NCI-H187 treated with DMSO at 0.1 percent for 48 hours (cell line): ENCODE results near the gene MPPED2.

Experiments
- DNase-seq: peaks from one replicate; lab custom pipeline; 2025; lab: John Stamatoyannopoulos, UW

The MPPED2 gene

DNA sequence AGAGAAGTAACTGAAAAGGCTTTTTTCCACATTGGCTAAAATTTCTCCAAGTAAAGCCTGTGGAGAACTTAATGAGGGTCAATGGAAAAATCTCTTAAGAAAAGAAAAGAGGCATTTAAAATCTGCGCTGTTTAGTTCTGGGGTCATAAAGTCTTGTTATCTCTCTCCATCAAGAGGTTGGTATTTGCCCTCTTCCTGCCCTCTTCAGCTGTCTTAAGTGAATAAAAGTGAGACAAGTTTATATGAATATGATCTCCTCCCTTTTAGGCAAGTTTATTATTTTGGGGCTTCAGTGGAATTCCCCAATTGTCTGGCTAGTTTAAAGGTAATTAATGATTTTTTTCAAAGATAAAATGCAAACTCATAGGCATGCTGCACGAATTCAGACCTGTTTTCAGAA is 173.6 kb downstream of the MPPED2 start:
- DNase-seq = no peak

DNA sequence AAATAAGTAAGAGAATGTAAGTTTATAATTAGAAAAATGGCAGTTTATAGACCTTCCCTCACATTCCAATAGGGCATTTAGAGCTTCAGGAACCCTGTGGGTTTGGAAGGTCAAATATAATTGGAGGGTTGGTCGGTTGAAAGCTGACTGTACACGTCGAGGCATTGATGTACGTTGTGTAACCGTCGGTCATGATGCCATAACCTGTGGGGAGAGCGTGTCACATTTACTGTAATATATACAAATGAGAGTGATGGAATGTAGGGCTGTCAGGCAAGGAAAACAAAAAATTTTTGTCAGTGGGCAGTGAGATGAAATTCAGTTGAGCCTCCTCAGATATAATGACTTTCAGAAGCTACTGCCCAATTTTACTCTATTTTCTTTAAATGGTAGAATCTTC is 174.8 kb downstream of the MPPED2 start:
- DNase-seq = no peak

DNA sequence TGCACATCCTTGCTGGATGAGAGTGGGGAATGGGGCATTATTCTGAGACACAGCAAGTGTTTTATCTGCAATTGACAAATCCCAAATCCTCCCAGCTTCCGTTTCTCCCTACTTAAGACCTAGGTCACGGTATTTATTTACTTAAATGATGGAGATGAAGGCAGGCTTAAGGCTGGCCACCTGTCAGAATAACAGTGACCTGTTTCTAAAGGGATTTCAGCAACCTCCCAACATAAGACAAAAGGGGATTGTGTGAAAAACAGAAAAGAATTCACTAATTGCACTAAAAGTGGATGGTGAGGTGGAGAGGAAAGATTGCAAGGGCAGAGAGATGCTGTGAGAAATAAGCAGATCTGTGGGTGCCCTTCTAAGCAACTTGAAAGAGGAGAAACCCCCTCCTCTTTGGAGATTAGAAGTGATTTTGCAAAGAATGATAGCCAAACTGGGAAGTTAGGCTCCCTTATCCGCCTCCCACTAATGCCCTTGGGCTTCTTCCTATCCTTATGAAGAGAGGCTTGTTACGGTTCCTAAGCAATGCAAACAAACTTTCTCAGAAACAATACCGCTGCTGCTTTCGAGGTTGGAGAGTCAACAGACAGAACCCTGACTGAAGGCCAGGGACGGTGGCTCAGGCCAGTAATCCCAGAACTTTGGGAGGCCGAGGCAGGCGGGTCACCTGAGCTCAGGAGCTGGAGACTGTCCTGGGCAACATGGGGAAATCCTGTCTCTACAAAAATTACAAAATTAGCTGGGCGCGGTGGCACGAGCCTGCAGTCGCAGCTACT is 179.0 kb downstream of the MPPED2 start:
- no peak for DNase-seq

DNA sequence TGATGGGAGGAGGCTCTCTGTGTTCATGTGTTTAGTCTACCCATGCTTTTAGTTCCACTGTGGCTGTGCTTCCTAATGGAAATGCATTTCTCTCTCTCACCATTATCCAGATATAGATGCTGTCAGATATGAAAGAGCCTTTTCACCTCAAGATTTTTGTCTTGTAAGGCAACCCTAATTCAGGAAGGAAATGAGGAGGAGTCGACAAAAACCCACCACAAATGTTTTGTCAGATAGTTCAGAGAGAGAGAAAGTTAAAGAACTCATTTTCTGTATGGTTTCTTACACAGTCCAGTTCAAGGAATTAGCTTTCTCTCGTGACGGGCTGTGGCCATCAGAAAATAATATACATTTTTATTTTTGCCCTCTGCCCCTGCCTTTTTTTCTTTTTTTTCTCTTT is 180.8 kb downstream of the MPPED2 start:
- DNase-seq = no peak

DNA sequence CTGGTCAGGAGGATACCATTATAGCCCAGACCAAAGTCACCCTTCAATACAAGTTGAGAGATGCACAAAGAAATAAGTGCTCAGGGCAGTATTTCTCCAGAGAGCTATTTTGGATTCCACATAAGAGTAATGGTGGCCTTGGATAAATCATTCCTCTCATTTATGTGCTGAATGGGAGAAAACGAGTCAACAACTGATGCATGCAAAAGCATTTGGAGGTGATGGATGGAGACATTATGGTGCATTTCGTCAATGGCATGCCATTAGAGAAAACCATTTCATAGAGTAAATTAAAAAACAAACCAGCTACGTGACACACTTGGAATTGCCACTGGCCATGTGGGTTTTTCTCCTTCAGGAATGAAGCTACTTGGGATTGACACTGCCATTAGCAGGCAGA is 182.0 kb downstream of the MPPED2 start:
- no peak for DNase-seq

DNA sequence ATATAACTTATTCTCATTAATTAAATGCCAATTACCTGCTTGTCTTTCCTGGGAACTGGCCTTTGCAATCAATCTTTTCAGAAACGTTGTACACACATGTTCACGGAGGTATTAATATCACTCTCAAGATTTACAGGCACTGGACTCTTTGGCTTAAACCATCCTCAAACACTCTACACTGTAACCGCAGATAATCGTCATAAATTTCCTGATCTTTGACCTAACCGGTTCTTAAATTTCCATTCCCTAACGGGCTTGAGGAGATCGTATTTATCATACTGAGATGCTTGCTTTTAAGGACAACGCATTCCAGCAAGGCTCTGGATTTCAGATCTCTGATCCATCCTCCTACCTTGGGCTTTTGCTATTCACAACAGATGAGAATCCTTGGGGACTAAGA is 190.4 kb downstream of the MPPED2 start:
- peak; percentile 11 for DNase-seq

DNA sequence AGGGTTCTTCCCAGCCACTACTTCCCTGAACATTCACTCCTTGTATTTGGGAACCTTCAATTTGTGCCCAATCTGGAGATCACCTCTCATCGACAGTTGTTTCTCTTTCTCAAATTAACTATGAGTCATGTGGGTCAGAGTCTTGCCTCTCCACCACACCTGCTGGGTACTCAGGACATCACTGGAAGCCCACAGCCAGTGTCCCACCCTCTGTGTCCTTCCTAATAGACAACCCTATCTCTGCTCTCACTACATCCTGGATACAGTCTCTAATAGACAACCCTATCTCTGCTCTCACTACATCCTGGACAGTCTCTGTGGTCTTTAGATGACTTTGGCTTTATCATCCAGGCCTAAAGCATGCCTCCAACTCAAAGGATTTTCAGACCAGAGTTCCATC is 193.1 kb downstream of the MPPED2 start:
- DNase-seq = no peak

DNA sequence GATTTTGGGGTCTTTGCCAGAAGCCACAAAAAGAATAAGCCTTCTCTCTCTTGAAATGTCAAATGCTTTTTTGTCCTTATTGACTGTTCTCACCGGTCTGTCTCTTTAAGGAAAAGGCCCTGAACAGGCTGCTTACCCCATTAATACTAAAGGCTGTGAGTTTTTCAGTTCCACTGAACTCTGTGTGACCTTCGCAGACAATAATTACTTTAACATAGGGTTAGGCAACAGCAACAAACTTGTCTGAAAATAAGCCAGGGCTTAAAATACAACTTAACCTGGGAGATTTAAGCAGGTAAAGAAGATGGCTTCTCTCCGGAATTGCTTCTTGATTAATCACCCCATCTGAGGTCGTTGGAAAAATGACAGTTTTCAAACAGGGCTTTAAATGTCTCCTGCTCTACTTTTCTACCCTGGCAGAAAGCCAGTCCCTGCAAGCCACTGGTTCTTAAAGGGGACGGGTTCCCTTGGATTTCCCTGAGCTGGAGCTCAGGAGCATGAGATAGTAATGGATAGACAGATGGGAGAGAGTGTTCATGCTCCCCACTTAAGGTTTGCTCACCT is 193.8 kb downstream of the MPPED2 start:
- DNase-seq = no peak

DNA sequence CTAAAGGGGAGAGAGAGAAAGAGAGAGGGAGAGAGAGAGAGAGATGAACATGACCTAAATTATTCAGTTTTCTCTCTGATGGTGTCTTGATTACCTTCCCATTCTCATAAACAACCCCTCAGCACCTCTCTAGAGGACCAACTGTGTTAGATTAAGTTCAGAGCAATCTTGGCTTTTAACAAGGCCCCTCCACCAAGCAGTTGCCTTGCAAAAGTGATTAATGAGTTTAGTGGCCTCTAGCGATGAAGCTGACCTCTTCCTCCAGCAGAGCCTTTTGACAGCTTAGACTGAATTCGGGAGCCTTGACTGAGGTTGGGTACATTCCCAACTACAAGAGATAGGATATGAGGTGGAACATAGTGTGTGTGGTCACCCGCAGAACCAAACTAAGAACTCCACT is 197.2 kb downstream of the MPPED2 start:
- no peak for DNase-seq

DNA sequence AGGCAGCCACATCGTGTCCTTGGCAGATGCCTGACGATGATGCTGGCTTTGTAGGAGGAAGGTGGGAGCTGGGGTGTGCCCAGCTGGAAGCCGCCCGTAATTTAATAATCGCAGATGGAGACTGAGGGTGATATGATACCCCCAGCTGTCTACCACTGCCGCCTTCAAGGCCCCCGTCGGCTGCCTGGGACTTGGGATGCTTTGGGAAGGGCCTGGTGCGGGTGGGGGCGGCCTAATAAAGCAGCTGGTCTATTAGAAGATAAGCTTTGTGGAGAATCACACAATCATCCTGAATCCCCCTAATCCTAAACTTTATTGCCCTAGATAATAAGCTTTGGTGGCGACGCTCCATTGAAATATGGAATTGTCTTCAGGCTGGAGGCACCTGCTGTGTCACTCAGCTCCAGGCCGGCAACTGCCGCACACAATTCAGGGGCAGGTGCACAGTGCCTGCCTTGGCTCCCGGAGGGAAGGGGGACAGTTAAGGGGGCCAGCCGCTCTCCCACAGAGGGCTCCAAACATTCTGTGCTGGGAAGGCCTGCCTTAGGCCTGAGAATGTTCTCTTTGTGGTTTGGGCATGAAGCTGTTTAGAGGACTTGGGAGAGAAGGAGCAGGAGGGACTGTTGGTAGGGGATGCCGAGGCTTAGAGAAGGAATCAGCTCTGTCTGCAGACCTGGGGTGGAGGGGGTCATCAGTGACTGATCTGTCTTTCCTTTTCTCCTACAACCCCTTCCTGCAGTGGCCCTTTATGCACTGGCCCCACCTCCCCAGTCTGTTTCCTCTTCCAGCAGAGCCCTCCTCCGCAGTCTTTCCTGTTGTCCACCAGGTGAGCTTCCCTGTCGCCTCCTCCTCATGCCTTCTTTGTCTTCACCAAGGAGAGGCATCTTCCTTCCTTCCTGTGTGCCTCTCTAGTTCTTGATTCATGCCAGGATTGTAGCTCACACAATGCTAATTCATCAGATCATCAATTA is 198.0 kb downstream of the MPPED2 start:
- DNase-seq = no peak

DNA sequence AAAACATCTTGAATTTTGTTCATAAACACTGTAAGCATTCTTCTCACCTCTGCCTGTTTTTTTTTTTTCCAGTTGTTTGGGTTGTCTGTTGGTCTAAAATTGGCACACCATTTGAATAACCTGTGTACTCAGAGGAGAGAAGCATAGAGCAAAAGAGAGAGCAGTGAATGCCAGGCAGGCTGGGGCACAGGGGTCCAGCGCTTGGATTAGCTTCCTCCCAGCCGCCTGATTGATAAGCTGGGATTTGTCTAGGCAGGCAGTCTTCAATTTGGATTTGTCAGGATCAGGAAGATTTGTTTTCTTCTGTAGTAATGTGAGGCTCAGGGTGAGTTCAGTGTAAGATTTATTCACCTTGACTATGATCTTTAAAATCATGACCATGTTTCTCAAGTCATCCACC is 204.3 kb downstream of the MPPED2 start:
- DNase-seq = no peak

DNA sequence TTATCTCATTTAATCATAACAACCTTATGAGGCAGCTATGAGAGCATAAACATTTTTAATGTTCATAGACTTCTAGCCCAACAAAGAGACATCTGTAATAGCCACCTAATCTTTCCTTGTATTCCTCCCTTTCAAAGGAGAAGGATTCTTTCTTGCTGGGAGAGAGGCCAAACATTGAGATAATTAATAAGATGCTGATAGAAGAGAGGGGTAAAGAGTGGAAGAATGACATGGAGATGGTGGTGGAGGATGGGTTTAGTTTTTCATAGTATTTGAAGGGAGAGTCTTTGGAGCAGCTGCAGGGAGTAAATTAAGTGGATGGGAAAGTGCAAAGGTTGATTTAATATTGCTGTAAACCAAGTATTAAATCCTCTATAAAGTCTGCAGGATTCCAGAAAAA is 205.3 kb downstream of the MPPED2 start:
- no peak for DNase-seq

DNA sequence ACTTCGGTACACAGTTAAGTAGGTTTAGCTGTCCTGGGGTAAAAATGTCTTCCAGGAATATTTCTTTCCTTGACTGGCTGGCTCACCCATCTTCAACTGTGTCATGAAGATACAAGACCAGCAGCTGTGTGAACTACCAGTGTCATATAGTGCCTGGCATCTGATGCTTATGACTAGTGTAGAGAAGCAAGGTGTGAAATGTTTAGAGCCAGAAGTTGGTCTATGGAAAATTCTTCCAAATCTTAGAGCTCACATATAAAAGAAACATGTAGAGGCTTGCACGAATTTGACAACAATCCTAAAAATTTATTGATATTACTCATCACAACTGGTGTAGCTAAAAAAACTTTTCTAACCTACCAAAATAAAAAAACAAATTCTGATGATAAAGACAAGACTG is 208.8 kb downstream of the MPPED2 start:
- no peak for DNase-seq

DNA sequence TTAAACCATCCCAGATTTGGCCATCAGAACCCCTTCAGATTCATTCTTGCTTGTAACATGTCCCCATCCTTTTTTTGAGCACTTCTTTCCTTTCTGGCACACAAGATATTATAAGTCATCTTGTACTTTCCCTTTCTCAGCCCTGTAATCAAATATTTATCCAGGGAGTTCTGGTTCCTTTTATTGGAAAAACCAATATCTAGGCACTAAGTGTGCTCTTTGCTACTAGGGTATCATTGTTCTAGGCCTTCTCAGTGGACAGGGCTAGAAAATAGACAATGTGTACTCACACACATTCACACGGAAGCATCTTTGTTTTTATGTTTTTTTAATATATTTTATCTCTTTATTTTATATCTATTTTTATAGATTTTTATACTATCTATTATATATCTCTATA is 216.0 kb downstream of the MPPED2 start:
- DNase-seq = no peak

DNA sequence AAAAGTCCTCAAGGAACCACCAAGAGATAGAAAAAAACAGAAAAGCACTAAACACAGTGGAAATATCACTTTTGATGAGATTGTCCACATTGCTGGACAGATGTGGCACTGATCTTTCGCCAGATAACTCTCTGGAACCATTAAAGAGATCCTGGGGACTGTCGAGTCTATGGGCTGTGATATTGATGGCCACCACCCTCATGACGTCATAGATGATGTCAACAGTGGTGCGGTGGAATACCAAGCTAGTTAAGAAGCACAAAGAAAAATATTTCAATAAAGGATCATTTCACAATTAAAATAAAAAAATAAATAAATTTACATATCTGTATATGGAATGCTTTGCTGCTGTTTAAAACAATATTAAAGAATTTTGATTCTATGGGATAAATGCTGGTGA is 217.8 kb downstream of the MPPED2 start:
- DNase-seq = no peak

DNA sequence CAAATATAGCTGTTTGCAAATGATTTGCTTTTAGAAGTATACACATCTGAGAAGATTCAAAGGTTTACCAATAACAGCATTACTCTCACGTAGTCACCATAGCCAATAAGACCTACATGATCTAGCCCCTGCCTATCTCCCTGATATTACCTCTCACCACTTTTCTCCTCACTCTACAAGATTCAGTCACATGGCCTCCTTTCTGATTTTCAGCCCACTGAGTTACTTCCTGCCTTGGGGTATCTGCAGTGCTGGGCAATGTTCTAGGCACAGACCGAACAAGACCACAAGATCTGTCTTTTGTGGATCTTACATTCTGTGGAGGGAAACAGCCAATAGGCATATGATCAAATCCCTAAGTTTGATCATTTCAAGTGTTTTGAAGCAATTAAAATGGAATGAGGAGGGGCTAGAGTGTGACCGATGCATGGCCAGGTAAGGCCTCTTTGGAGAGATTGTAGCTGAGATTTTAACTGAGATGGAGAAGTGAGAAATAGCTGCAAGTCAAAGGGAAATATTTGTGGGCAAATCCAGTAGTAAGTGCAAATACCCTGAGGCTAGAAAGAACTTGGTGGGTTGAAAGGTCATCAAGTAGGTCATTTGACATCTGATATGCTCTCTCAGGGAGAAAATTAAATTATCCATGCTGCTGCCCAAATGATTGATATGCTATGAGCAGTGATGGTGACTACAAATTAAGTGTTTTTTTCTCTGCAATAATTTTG is 220.2 kb downstream of the MPPED2 start:
- no peak for DNase-seq

DNA sequence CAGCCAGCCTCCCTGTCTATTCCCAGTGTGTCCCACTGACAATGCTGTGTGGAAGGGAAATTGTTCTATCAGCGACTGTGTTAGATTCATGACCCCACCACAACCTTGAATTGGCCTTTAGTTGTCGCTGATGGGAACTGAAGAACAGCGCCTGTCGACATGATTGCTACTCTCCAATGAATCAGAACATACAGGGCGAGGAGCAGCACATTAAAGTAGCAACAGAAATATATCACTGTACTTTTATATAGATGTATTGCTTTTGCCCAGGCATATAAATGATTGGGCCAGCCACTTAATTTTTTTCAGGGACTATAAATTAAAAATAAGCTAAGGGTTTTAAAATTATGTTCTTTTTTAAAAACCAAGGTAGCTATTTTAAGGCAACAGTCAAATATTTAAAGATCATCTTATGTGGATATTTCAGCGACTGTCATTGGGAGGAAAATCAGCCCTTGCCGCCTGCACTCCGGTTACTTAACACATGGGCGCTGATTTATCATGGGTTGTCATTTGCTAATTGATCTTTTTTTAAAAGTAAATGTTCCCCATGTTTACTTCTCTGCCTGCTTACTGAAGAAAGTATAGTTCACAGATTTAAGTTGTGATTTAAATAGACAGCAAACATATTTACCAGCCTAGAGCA is 221.2 kb downstream of the MPPED2 start:
- no peak for DNase-seq

DNA sequence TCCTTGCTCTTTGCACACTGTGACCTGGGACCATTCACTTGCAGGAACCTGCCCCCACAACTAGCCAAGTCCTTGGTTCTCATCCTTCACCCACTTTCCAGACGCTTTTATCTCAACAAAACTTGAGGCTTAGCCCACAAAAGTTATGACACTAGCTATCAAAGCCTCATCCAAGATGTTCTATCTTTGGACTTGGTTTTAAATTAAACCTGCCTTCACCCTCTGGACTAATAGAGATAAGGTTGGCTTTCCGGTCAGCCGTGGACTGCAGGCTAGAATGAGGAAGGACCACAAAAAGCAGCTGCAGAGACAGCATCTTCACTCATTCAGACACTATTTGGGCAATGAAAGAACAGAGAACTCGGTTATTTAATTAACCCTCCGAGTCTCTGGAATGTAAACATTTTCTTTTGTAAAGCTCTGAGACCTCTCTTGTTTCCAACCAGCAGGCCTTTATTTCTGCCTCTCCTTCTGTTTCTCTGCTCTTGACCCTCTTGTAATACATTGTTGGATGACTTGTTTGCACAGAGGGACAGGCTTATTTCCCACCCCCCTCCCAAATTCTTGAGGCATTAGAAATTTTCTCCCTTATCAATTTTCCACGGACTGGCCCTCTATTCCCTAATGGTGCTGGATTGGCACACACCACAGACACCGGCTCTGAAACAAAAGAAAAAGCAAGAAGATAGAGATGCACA is 221.9 kb downstream of the MPPED2 start:
- no peak for DNase-seq

DNA sequence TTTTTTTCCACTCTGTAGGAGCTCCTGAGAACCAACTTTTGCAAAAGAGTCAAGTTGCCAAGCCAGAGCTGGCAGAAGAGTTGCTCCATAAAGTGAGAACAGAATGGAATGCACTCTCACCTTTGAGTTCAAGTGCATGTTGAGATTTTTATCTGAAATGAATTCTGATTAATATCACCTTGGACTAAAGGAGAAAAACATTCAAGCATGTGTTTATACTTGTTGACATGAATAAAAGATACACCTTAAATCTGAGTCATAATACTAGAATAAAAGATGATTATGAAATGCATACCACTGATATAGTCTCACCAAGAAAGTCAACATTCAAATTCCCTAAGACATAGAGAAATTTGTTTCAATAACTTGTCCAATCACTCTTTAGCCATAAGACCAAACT is 225.4 kb downstream of the MPPED2 start:
- DNase-seq = no peak
